C4-2B (cell line): ENCODE data around the gene PTAFR.

Source experiments
- CTCF ChIP-seq: fragments of 450-650 bp; conservative IDR thresholded peaks from 2 replicates; pipeline ENCODE4 v1.5.1; 2017; ENCODE audit warnings: mild to moderate bottlenecking
- ZFX ChIP-seq: fragments of 450-650 bp; IDR thresholded peaks from 2 replicates; pipeline ENCODE4 v1.6.1; 2017

- no peak for TF ChIP-seq CTCF
- TF ChIP-seq ZFX = no peak
Measured at GRCh38 chr1:28132171-28133167, 44.0 kb downstream of the PTAFR start.
